ENCODE measurements around the gene CRLF1. TPM values are rescaled to one million over a fixed set of nuclear protein-coding genes. Genes with fewer than 3 reads are reported as not detected.
A peak's percentile ranks its signal among the peaks of the same experiment; 100 is the strongest.

The CRLF1 gene
- total RNA-seq, 1 donor from 2014 or later = 20.0 TPM

- H3K4me3 ChIP-seq = peak overlapping the region; percentile 56
- DNase-seq = no peak
- TF ChIP-seq CTCF (IDR thresholded peaks at IDR 0.05; ENCODE audit: borderline replicate concordance) = no peak
- H3K27me3 ChIP-seq (ENCODE audit: low read depth) = peaks cover 96% of the 10 kb centered on the region
- no peak overlapping the region for H3K27ac ChIP-seq (replicated peaks)
- H3K4me1 ChIP-seq = peaks cover 51% of the 10 kb centered on the region
- H3K9me3 ChIP-seq (replicated peaks) = no peaks in the 10 kb centered on the region
- no peaks in the 10 kb centered on the region for H3K36me3 ChIP-seq
- intact Hi-C loops (cut with micrococcal nuclease) = no loop called here
Observed at GRCh38 chr19:18605546-18606280, 886 bp downstream of the CRLF1 start.

GRCh38 chr19:18605196-18605545, 1.4 kb downstream of the CRLF1 start:
- H3K27ac ChIP-seq (replicated peaks) = no peak overlapping the region
- DNase-seq = no peak
- peak overlapping the region; percentile 56 for H3K4me3 ChIP-seq
- H3K36me3 ChIP-seq = no peaks in the 10 kb centered on the region
- peaks cover 96% of the 10 kb centered on the region for H3K27me3 ChIP-seq (ENCODE audit: low read depth)
- intact Hi-C loops (cut with micrococcal nuclease) = no loop called here
- no peaks in the 10 kb centered on the region for H3K9me3 ChIP-seq (replicated peaks)
- H3K4me1 ChIP-seq = peaks cover 45% of the 10 kb centered on the region
- no peak for TF ChIP-seq CTCF (IDR thresholded peaks at IDR 0.05; ENCODE audit: borderline replicate concordance)

DNA sequence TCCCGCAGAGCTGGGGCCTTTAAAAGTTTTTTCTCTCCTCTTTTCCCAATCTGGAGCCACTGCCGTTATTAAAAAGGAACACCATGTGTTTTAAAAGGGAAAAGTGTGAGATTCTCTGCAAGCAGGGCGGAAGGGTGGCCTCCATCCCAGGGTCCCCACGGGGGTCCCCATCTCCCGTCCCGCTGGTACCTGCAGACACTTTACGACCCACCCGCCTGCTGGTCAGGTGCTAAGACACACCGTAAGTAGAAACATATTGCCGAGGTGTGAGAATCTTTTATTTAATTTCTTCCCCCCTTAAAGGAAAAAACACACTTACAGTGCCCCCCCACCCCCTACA, 1.8 kb downstream of the CRLF1 start:
- no peaks in the 10 kb centered on the region for H3K9me3 ChIP-seq (replicated peaks)
- no peak for TF ChIP-seq CTCF (IDR thresholded peaks at IDR 0.05; ENCODE audit: borderline replicate concordance)
- peaks cover 95% of the 10 kb centered on the region for H3K27me3 ChIP-seq (ENCODE audit: low read depth)
- H3K4me3 ChIP-seq = peak overlapping the region; percentile 56
- H3K4me1 ChIP-seq = peaks cover 44% of the 10 kb centered on the region
- H3K36me3 ChIP-seq = no peaks in the 10 kb centered on the region
- no peak overlapping the region for H3K27ac ChIP-seq (replicated peaks)
- no peak for DNase-seq
- intact Hi-C loops (cut with micrococcal nuclease) = no loop called here

- H3K4me1 ChIP-seq = peaks cover 44% of the 10 kb centered on the region
- intact Hi-C loops (cut with micrococcal nuclease) = no loop called here
- peaks cover 95% of the 10 kb centered on the region for H3K27me3 ChIP-seq (ENCODE audit: low read depth)
- no peak for DNase-seq
- no peaks in the 10 kb centered on the region for H3K36me3 ChIP-seq
- H3K9me3 ChIP-seq (replicated peaks) = no peaks in the 10 kb centered on the region
- H3K4me3 ChIP-seq = peak overlapping the region; percentile 56
- no peak overlapping the region for H3K27ac ChIP-seq (replicated peaks)
- TF ChIP-seq CTCF (IDR thresholded peaks at IDR 0.05; ENCODE audit: borderline replicate concordance) = no peak
Observed at GRCh38 chr19:18603958-18604819, 2.4 kb downstream of the CRLF1 start.

DNA sequence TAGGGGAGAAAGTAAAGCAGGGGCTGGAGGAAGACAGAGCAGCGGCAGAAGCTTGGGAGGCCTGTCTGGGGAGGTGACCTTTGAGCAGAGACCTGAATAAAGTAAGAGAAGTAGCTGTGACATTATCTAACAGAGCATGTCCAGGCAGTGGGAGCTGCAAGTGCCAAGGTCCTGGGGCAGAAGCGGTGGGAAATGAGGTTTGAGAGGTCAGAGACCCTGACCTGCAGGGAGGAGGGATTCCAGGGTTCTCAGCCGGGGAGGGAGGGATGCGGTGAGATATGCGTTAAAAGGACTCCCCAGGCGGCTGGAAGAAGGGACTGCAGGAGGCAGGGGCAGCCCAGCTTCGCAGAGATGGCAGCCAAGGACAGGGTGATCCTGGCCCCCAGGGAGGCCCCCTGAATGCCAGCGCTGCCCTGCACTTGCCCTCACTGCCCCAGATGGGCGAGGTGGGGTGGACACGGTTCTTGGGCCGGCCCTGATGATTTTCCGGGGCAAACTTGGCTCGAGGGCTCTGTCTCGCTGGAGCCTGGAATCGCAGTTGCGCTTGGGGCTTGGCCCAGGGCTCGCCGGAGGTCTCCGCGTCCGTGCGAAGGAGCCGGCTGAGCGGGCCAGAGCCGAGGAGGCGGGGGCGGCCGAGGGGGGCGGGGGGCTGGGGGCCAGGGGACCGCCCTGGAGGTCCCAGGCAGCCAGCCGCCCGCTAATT, 3.2 kb downstream of the CRLF1 start:
- Histone ChIP-seq H3K27ac (replicated peaks) (no peak overlapping the region), H3K36me3 (no peaks in the 10 kb centered on the region), H3K4me3 (peak overlapping the region; percentile 56), H3K4me1 (peaks cover 44% of the 10 kb centered on the region), H3K27me3 (ENCODE audit: low read depth) (peaks cover 95% of the 10 kb centered on the region), H3K9me3 (replicated peaks) (no peaks in the 10 kb centered on the region)
- TF ChIP-seq CTCF (IDR thresholded peaks at IDR 0.05; ENCODE audit: borderline replicate concordance) = peak; percentile 33
- intact Hi-C loops (cut with micrococcal nuclease) = no loop called here
- no peak for DNase-seq
